Right atrium auricular region (tissue), 2 donors: ENCODE measurements around the gene ZNF275. TPM values are rescaled to one million over a fixed set of nuclear protein-coding genes. Genes with fewer than 3 reads are reported as not detected.

Experiments
- DNase-seq: peaks from one replicate; pipeline ENCODE4 v3.0.0-alpha.2; 2019; ENCODE audit warnings: low spot score
- H3K27ac ChIP-seq, 2 donors: fragments of 200-600 bp; sonication (generic); 1 replicate in 1 of 2; 2 replicates in 1 of 2; pipeline ENCODE4 v1.5.1; 2016 to 2019
- H3K27me3 ChIP-seq, 2 donors: fragments of 200-600 bp; sonication (generic); one replicate each; pipeline versions ENCODE4 v1.5.1 to v1.6.0; 2017 to 2019
- H3K36me3 ChIP-seq: fragments of 200-600 bp; sonication (generic); one replicate; pipeline ENCODE4 v1.5.1; 2016
- H3K4me1 ChIP-seq, 2 donors: fragments of 200-600 bp; sonication (generic); one replicate each; pipeline versions ENCODE4 v1.5.1 to v1.6.0; 2017 to 2019
- H3K4me3 ChIP-seq, 2 donors: fragments of 200-600 bp; sonication (generic); 1 replicate in 1 of 2; 2 replicates in 1 of 2; pipeline ENCODE4 v1.5.1; 2017 to 2019; ENCODE audit warnings: mild to moderate bottlenecking in 1 of 2, moderate library complexity in 1 of 2
- H3K9me3 ChIP-seq, 2 donors: fragments of 200-600 bp; sonication (generic); one replicate each; pipeline ENCODE4 v1.5.1; 2019
- CTCF ChIP-seq, 2 donors: fragments of 200-600 bp; sonication (generic); IDR thresholded peaks; one replicate each; pipeline ENCODE4 v1.5.1; 2019; ENCODE audit warnings: antibody characterized with exemption in 2 of 2
- total RNA-seq, 2 donors: library from RNA; depleted of rRNA; stranded (reverse); fragments of >200 nt; gene quantifications; one replicate each; pipeline ENCODE4 v1.1.0, GENCODE V29; 2016

The ZNF275 gene
- total RNA-seq, 2 donors from 2014 or later = 5.9 to 7.2 TPM

GRCh38 chrX:153306527-153307115 is 27.3 kb upstream of the ZNF275 start:
- no peak for TF ChIP-seq CTCF (IDR thresholded peaks at IDR 0.05)
- H3K27me3 ChIP-seq = no peaks in the 10 kb centered on the region
- DNase-seq = peak; percentile 40

GRCh38 chrX:153307276-153308178 is 26.4 kb upstream of the ZNF275 start:
- no peak for TF ChIP-seq CTCF (IDR thresholded peaks at IDR 0.05)
- Histone ChIP-seq H3K9me3 (no peaks in the 10 kb centered on the region), H3K27ac (no peak overlapping the region), H3K36me3 (no peaks in the 10 kb centered on the region), H3K4me3 (no peak overlapping the region), H3K4me1 (no peaks in the 10 kb centered on the region), H3K27me3 (no peaks in the 10 kb centered on the region)
- no peak for DNase-seq

More at GRCh38 chrX:153306527-153307115, 27.3 kb upstream of the ZNF275 start:
- Histone ChIP-seq H3K9me3 (no peaks in the 10 kb centered on the region), H3K4me3 (no peak overlapping the region), H3K36me3 (no peaks in the 10 kb centered on the region), H3K4me1 (no peaks in the 10 kb centered on the region), H3K27ac (no peak overlapping the region)

GRCh38 chrX:153310901-153311300 is 23.1 kb upstream of the ZNF275 start:
- DNase-seq = no peak
- no peak for TF ChIP-seq CTCF (IDR thresholded peaks at IDR 0.05)
- H3K4me1 ChIP-seq = no peaks in the 10 kb centered on the region

GRCh38 chrX:153312041-153312440 is 21.9 kb upstream of the ZNF275 start:
- no peaks in the 10 kb centered on the region for H3K27me3 ChIP-seq
- no peaks in the 10 kb centered on the region for H3K9me3 ChIP-seq
- no peak for DNase-seq
- no peaks in the 10 kb centered on the region for H3K4me1 ChIP-seq
- no peak for TF ChIP-seq CTCF (IDR thresholded peaks at IDR 0.05)
- H3K4me3 ChIP-seq = no peak overlapping the region
- H3K27ac ChIP-seq = no peak overlapping the region
- no peaks in the 10 kb centered on the region for H3K36me3 ChIP-seq

More at GRCh38 chrX:153310901-153311300, 23.1 kb upstream of the ZNF275 start:
- Histone ChIP-seq H3K4me3 (no peak overlapping the region), H3K9me3 (no peaks in the 10 kb centered on the region), H3K27me3 (no peaks in the 10 kb centered on the region), H3K27ac (no peak overlapping the region), H3K36me3 (no peaks in the 10 kb centered on the region)

GRCh38 chrX:153312842-153313241 is 21.1 kb upstream of the ZNF275 start:
- no peak for TF ChIP-seq CTCF (IDR thresholded peaks at IDR 0.05)
- Histone ChIP-seq H3K27me3 (no peaks in the 10 kb centered on the region), H3K9me3 (no peaks in the 10 kb centered on the region), H3K4me3 (no peak overlapping the region), H3K4me1 (no peaks in the 10 kb centered on the region), H3K27ac (no peak overlapping the region), H3K36me3 (no peaks in the 10 kb centered on the region)
- DNase-seq = no peak
